Hepatocyte (in vitro differentiated cells): ENCODE measurements around the gene RTN4RL2.

Experiments
- CTCF ChIP-seq: fragments of 200-600 bp; sonication (generic); IDR thresholded peaks from 2 replicates; pipeline ENCODE4 v1.5.1; 2016; ENCODE audit warnings: antibody characterized with exemption, mild to moderate bottlenecking; ENCODE audit not compliant: poor library complexity
- EZH2 ChIP-seq: fragments of 200-600 bp; sonication (generic); IDR thresholded peaks from 2 replicates; pipeline ENCODE4 v1.6.1; 2016; ENCODE audit warnings: antibody characterized with exemption, mild to moderate bottlenecking, borderline replicate concordance

GRCh38 chr11:57464539-57465181, 4.3 kb downstream of the RTN4RL2 start:
- TF ChIP-seq CTCF (no peak), EZH2 (no peak)
